ENCODE measurements around the gene RBMS3. TPM values are rescaled to one million over a fixed set of nuclear protein-coding genes. Genes with fewer than 3 reads are reported as not detected.
"Not testable (repeated sequence)": the region's sequence is repeated elsewhere in the genome, so short reads cannot be mapped to it uniquely, and the experiment has no call there.

Gene RBMS3
- polyA plus RNA-seq, 1 experiment = 33.4 TPM

- no peaks in the 10 kb centered on the region for H3K9me3 ChIP-seq (ENCODE audit: control insufficient read depth, insufficient read depth, low read length)
- ChIA-PET POLR2A (no interaction called here), CTCF (no interaction called here)
- DNase-seq (ENCODE audit: low read depth, low spot score) = no peak
- H3K27ac ChIP-seq (ENCODE audit: low read depth, low read length) = no peak overlapping the region
- H3K4me3 ChIP-seq (ENCODE audit: low read depth, low read length) = no peak overlapping the region
- H3K27me3 ChIP-seq (ENCODE audit: control insufficient read depth, insufficient read depth, low read length) = no peaks in the 10 kb centered on the region
- TF ChIP-seq, protein P1, sequence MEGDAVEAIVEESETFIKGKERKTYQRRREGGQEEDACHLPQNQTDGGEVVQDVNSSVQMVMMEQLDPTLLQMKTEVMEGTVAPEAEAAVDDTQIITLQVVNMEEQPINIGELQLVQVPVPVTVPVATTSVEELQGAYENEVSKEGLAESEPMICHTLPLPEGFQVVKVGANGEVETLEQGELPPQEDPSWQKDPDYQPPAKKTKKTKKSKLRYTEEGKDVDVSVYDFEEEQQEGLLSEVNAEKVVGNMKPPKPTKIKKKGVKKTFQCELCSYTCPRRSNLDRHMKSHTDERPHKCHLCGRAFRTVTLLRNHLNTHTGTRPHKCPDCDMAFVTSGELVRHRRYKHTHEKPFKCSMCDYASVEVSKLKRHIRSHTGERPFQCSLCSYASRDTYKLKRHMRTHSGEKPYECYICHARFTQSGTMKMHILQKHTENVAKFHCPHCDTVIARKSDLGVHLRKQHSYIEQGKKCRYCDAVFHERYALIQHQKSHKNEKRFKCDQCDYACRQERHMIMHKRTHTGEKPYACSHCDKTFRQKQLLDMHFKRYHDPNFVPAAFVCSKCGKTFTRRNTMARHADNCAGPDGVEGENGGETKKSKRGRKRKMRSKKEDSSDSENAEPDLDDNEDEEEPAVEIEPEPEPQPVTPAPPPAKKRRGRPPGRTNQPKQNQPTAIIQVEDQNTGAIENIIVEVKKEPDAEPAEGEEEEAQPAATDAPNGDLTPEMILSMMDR (IDR thresholded peaks at IDR 0.05; ENCODE audit: low read depth, low read length) = no peak
Observed at GRCh38 chr3:29385046-29385830, 104.4 kb downstream of the RBMS3 start.

- H3K27me3 ChIP-seq (ENCODE audit: control insufficient read depth, insufficient read depth, low read length) = no peaks in the 10 kb centered on the region
- ChIA-PET CTCF (no interaction called here), POLR2A (no interaction called here)
- TF ChIP-seq, protein P1 (IDR thresholded peaks at IDR 0.05; ENCODE audit: low read depth, low read length) = no peak
- no peak overlapping the region for H3K4me3 ChIP-seq (ENCODE audit: low read depth, low read length)
- DNase-seq (ENCODE audit: low read depth, low spot score) = no peak
- H3K27ac ChIP-seq (ENCODE audit: low read depth, low read length) = no peak overlapping the region
- no peaks in the 10 kb centered on the region; the same call in 1 of the 2 replicates for H3K9me3 ChIP-seq (ENCODE audit: control insufficient read depth, insufficient read depth, low read length)
Observed at GRCh38 chr3:29389362-29389761, 108.5 kb downstream of the RBMS3 start.

GRCh38 chr3:29392625-29393388 lies 111.9 kb downstream of the RBMS3 start:
- Histone ChIP-seq H3K27ac (ENCODE audit: low read depth, low read length) (no peak overlapping the region), H3K9me3 (ENCODE audit: control insufficient read depth, insufficient read depth, low read length) (no peaks in the 10 kb centered on the region; the same call in 1 of the 2 replicates), H3K4me3 (ENCODE audit: low read depth, low read length) (no peak overlapping the region), H3K27me3 (ENCODE audit: control insufficient read depth, insufficient read depth, low read length) (no peaks in the 10 kb centered on the region)
- CTCF ChIA-PET = no interaction called here
- POLR2A ChIA-PET = no interaction called here
- TF ChIP-seq, protein P1 (IDR thresholded peaks at IDR 0.05; ENCODE audit: low read depth, low read length) = no peak
- no peak for DNase-seq (ENCODE audit: low read depth, low spot score)

DNA sequence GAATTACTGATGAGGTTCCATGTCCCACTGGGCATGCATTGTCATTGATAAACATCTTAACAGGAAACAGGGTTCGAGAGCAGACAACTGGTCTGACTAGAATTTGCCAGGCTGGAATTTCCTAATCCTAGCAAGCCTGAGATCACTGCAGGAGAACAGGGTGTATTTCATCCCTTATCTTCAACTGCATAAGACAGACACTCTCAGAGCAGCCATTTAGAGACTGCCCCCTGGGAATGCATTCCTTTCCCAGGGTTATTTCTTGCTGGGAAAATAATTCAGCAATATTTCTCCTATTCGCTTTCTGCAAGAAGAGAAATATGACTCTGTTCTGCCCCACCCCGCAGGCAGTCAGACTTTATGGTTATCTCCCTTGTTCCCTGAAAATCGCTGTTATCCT lies 113.1 kb downstream of the RBMS3 start:
- H3K27me3 ChIP-seq (ENCODE audit: control insufficient read depth, insufficient read depth, low read length); POLR2A ChIA-PET; DNase-seq (ENCODE audit: low read depth, low spot score); H3K4me3 ChIP-seq (ENCODE audit: low read depth, low read length); CTCF ChIA-PET; H3K9me3 ChIP-seq (ENCODE audit: control insufficient read depth, insufficient read depth, low read length); H3K27ac ChIP-seq (ENCODE audit: low read depth, low read length): not testable (repeated sequence)

GRCh38 chr3:29397406-29397805 lies 116.5 kb downstream of the RBMS3 start:
- POLR2A ChIA-PET = no interaction called here
- no peaks in the 10 kb centered on the region for H3K27me3 ChIP-seq (ENCODE audit: control insufficient read depth, insufficient read depth, low read length)
- CTCF ChIA-PET = no interaction called here
- no peaks in the 10 kb centered on the region; the same call in 1 of the 2 replicates for H3K9me3 ChIP-seq (ENCODE audit: control insufficient read depth, insufficient read depth, low read length)
- TF ChIP-seq, protein P1 (IDR thresholded peaks at IDR 0.05; ENCODE audit: low read depth, low read length) = no peak
- no peak overlapping the region for H3K27ac ChIP-seq (ENCODE audit: low read depth, low read length)
- H3K4me3 ChIP-seq (ENCODE audit: low read depth, low read length) = no peak overlapping the region
- DNase-seq (ENCODE audit: low read depth, low spot score) = no peak

Data from AG04450 (cell line).